ENCODE measurements around the gene PRKD3.

The PRKD3 gene
- 55.3 to 56.9 (median 56.3) reads per million in 3 donors for total RNA-seq

DNA sequence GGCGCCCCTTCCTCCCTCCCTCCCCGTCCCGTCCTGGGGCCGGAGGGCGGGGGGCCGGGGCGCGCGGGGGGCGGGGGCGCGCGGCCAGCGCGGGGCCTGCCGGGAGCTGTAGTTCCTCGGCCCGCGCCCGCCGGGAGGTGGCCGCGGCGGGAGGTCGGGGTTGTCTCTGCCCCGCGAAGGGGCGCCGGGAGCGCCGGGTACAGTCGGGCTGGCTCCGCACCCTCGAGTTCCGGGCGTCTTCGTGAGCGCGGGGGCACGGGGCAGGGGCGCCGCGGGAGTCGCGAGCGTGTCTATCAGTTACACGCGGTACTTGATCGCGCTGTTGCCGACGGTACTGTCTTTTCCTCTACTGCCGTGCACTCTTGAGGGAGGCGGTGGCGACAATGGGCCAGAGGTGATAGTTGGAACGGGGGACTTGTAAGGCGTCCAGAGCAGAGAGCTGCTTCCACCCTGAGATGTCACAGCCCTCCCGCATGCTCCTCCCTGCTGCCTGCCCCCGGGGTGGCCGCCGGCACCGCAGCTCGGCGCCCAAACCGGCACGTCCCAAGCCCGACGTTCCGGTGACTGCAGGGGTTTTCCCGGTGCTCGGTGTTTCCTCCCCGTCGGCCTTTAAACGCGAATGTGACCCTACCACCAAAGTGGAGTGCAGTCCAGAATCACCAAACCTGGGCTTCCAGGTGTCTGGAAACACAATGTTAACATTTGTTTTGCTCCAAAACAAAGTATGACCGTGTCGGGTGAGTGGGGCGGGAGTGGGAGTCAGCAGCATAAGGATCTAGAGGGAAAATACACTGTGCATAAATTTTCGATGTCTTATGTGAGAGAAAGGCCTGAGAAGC lies at the start of gene PRKD3:
Gene PRKD3, minus strand, starts transcription at position 48 of the 839 bp plus-strand sequence. CDS start 8,309 bp downstream, outside the sequence.
- no peaks in the 10 kb centered on the region for H3K27me3 ChIP-seq (replicated peaks; ENCODE audit: control insufficient read depth, insufficient read depth, low read length, poor library complexity, severe bottlenecking)
- H3K36me3 ChIP-seq (ENCODE audit: control insufficient read depth, insufficient read depth, low read length), result no peaks in the 10 kb centered on the region
- H3K4me3 ChIP-seq (ENCODE audit: insufficient read depth, low read depth, low read length, poor library complexity, severe bottlenecking), result peak within 1 kb of the TSS; percentile 89
- H3K27ac ChIP-seq (ENCODE audit: insufficient read depth, low read length, poor library complexity, severe bottlenecking), result peak within 1 kb of the TSS; percentile 63
- peak; percentile 44 to 51 (median 45) for DNase-seq
- H3K4me1 ChIP-seq (ENCODE audit: control insufficient read depth, insufficient read depth, low read length, poor library complexity, severe bottlenecking), result peaks cover 10% of the 10 kb centered on the region
- H3K9me3 ChIP-seq (ENCODE audit: control insufficient read depth, low read length), result no peaks in the 10 kb centered on the region

DNA sequence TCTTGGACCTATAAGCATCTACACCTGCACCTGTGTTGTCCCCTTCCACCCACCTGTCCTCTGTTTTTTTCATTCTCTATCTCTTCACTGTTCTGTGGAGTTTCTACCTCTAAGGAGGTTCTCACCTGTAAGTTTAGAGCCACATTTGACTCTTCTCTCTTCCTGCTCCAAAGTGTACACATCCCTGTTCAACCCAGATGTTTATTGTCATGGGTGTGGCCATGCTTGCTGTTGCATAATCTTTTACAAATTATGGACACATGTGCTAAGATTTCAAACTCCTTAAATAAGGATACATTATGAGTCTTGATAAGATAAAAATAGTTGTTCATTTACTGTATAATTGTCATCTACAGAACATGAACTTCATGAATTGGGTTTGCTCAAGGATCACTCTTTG lies 47.4 kb upstream of the PRKD3 start:
- H3K27me3 ChIP-seq (replicated peaks; ENCODE audit: control insufficient read depth, insufficient read depth, low read length, poor library complexity, severe bottlenecking), result peaks cover 9% of the 10 kb centered on the region
- H3K36me3 ChIP-seq (ENCODE audit: control insufficient read depth, insufficient read depth, low read length), result no peaks in the 10 kb centered on the region

GRCh38 chr2:37370666-37371065 lies 46.0 kb upstream of the PRKD3 start:
- no peaks in the 10 kb centered on the region for H3K36me3 ChIP-seq (ENCODE audit: control insufficient read depth, insufficient read depth, low read length)
- H3K4me3 ChIP-seq (ENCODE audit: insufficient read depth, low read depth, low read length, poor library complexity, severe bottlenecking), result no peak overlapping the region
- H3K9me3 ChIP-seq (ENCODE audit: control insufficient read depth, low read length), result no peaks in the 10 kb centered on the region
- H3K4me1 ChIP-seq (ENCODE audit: control insufficient read depth, insufficient read depth, low read length, poor library complexity, severe bottlenecking), result peaks cover 20% of the 10 kb centered on the region
- DNase-seq, result no peak
- peaks cover 9% of the 10 kb centered on the region for H3K27me3 ChIP-seq (replicated peaks; ENCODE audit: control insufficient read depth, insufficient read depth, low read length, poor library complexity, severe bottlenecking)
- H3K27ac ChIP-seq (ENCODE audit: insufficient read depth, low read length, poor library complexity, severe bottlenecking), result no peak overlapping the region

More for the DNA sequence above, 47.4 kb upstream of the PRKD3 start:
- Histone ChIP-seq H3K9me3 (ENCODE audit: control insufficient read depth, low read length) (no peaks in the 10 kb centered on the region), H3K27ac (ENCODE audit: insufficient read depth, low read length, poor library complexity, severe bottlenecking) (no peak overlapping the region), H3K4me3 (ENCODE audit: insufficient read depth, low read depth, low read length, poor library complexity, severe bottlenecking) (no peak overlapping the region), H3K4me1 (ENCODE audit: control insufficient read depth, insufficient read depth, low read length, poor library complexity, severe bottlenecking) (peaks cover 24% of the 10 kb centered on the region)
- no peak for DNase-seq

- Histone ChIP-seq H3K36me3 (ENCODE audit: control insufficient read depth, insufficient read depth, low read length) (no peaks in the 10 kb centered on the region), H3K9me3 (ENCODE audit: control insufficient read depth, low read length) (no peaks in the 10 kb centered on the region), H3K4me1 (ENCODE audit: control insufficient read depth, insufficient read depth, low read length, poor library complexity, severe bottlenecking) (peaks cover 20% of the 10 kb centered on the region), H3K27me3 (replicated peaks; ENCODE audit: control insufficient read depth, insufficient read depth, low read length, poor library complexity, severe bottlenecking) (peaks cover 3% of the 10 kb centered on the region), H3K27ac (ENCODE audit: insufficient read depth, low read length, poor library complexity, severe bottlenecking) (no peak overlapping the region), H3K4me3 (ENCODE audit: insufficient read depth, low read depth, low read length, poor library complexity, severe bottlenecking) (no peak overlapping the region)
- no peak for DNase-seq
Observed at GRCh38 chr2:37367984-37368383, 43.4 kb upstream of the PRKD3 start.

DNA sequence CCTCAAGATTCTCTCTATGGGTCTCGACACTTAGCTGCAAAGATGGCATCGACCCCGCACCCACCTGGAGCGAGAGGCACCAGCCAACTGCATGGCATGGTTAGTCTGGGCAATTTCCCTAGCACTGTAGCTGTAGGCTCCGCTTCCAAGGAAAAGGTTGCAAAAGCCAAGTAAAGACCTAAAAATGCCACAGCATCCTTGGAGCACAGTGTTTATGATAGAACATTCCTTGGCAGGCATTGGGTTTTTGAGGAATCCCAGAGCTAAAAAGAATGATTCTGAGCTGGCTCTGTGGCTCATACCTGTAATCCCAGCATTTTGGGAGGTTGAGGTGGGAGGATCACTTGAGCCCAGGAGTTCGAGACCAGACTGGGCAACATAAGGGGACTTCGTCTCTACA lies 42.7 kb upstream of the PRKD3 start:
- Histone ChIP-seq H3K27me3 (replicated peaks; ENCODE audit: control insufficient read depth, insufficient read depth, low read length, poor library complexity, severe bottlenecking) (peaks cover 3% of the 10 kb centered on the region), H3K9me3 (ENCODE audit: control insufficient read depth, low read length) (no peaks in the 10 kb centered on the region), H3K36me3 (ENCODE audit: control insufficient read depth, insufficient read depth, low read length) (no peaks in the 10 kb centered on the region), H3K4me3 (ENCODE audit: insufficient read depth, low read depth, low read length, poor library complexity, severe bottlenecking) (no peak overlapping the region), H3K27ac (ENCODE audit: insufficient read depth, low read length, poor library complexity, severe bottlenecking) (no peak overlapping the region), H3K4me1 (ENCODE audit: control insufficient read depth, insufficient read depth, low read length, poor library complexity, severe bottlenecking) (peaks cover 20% of the 10 kb centered on the region)
- DNase-seq, result no peak

- Histone ChIP-seq H3K27me3 (replicated peaks; ENCODE audit: control insufficient read depth, insufficient read depth, low read length, poor library complexity, severe bottlenecking) (peaks cover 3% of the 10 kb centered on the region), H3K4me1 (ENCODE audit: control insufficient read depth, insufficient read depth, low read length, poor library complexity, severe bottlenecking) (peaks cover 20% of the 10 kb centered on the region), H3K27ac (ENCODE audit: insufficient read depth, low read length, poor library complexity, severe bottlenecking) (no peak overlapping the region), H3K36me3 (ENCODE audit: control insufficient read depth, insufficient read depth, low read length) (no peaks in the 10 kb centered on the region), H3K4me3 (ENCODE audit: insufficient read depth, low read depth, low read length, poor library complexity, severe bottlenecking) (no peak overlapping the region), H3K9me3 (ENCODE audit: control insufficient read depth, low read length) (no peaks in the 10 kb centered on the region)
- no peak for DNase-seq
Observed at GRCh38 chr2:37366773-37367172, 42.1 kb upstream of the PRKD3 start.

DNA sequence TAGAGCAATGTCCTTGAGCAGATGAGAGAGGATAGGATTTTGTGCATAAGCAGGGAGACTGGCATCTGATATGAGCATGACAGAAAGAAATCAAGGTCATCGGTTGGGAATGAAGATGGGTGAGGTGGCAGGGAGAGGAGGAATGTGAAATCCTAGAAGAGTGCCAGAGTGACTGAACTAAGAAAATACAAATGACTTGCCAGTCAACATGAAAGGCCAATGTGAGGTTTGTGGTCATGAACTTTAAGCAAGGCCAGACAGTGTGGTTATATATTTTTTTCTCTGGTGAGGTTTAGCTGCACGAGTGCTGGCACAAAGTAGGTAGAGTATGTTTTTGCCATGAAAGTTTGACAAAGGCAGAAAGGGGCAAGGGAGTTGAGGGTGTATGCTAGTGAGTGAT lies 41.0 kb upstream of the PRKD3 start:
- Histone ChIP-seq H3K27me3 (replicated peaks; ENCODE audit: control insufficient read depth, insufficient read depth, low read length, poor library complexity, severe bottlenecking) (peaks cover 5% of the 10 kb centered on the region), H3K4me1 (ENCODE audit: control insufficient read depth, insufficient read depth, low read length, poor library complexity, severe bottlenecking) (peaks cover 20% of the 10 kb centered on the region), H3K36me3 (ENCODE audit: control insufficient read depth, insufficient read depth, low read length) (no peaks in the 10 kb centered on the region), H3K4me3 (ENCODE audit: insufficient read depth, low read depth, low read length, poor library complexity, severe bottlenecking) (no peak overlapping the region), H3K9me3 (ENCODE audit: control insufficient read depth, low read length) (no peaks in the 10 kb centered on the region), H3K27ac (ENCODE audit: insufficient read depth, low read length, poor library complexity, severe bottlenecking) (no peak overlapping the region)
- no peak for DNase-seq

DNA sequence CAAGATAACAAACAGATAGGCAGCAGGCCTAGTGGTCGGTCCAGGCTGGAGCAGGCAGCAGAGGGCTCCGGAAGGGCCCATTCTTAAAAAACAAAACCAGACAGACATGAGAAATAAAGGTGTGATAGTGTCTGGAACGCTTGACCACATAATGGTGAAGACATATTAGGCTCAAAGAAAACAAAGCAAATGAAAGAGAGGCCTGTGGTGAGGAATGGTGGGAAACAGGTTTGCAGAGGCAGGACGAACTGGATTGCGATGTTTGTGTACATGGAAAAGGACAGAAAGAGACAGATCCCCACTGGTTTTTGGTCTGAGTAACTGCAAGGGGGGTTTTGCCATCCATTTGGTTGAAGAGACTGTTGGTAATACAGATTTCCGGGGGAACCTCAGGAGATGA lies 39.7 kb upstream of the PRKD3 start:
- peaks cover 20% of the 10 kb centered on the region for H3K4me1 ChIP-seq (ENCODE audit: control insufficient read depth, insufficient read depth, low read length, poor library complexity, severe bottlenecking)
- peaks cover 5% of the 10 kb centered on the region for H3K27me3 ChIP-seq (replicated peaks; ENCODE audit: control insufficient read depth, insufficient read depth, low read length, poor library complexity, severe bottlenecking)
- no peaks in the 10 kb centered on the region for H3K36me3 ChIP-seq (ENCODE audit: control insufficient read depth, insufficient read depth, low read length)
- no peak for DNase-seq
- H3K4me3 ChIP-seq (ENCODE audit: insufficient read depth, low read depth, low read length, poor library complexity, severe bottlenecking), result no peak overlapping the region
- H3K27ac ChIP-seq (ENCODE audit: insufficient read depth, low read length, poor library complexity, severe bottlenecking), result no peak overlapping the region
- H3K9me3 ChIP-seq (ENCODE audit: control insufficient read depth, low read length), result no peaks in the 10 kb centered on the region

DNA sequence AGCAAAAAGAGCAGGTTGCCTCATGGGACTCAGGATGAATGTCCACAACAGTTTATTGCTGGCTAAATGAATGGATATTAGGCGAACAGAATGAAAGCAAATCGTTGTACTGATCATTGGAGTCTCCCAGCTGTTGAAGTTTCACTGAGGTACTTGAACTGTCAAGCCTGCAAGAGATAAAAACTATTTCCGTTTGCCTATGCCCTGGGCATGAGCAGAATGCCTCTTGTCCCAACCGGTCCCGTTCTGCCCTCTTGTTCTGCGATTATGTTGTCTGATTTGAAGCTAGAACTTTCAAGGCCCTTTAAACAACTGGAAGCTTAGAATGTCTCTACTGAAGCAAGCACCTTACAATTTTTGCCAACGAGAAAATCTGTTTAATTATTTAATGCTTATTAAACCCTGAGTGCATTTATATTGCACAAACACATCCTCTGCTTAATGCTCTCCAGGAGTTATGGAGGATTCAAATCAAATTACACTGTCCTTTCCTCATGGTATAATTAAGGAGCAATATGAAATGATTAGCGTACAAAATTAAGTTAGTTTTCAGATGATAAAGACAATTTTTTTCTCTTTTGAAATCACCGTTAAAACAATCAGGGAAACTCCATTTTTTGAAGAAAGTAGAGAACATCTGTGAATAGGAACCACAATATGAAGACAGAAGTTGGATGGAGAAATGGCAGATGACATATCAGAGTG lies 37.5 kb upstream of the PRKD3 start:
- Histone ChIP-seq H3K36me3 (ENCODE audit: control insufficient read depth, insufficient read depth, low read length) (no peaks in the 10 kb centered on the region), H3K4me3 (ENCODE audit: insufficient read depth, low read depth, low read length, poor library complexity, severe bottlenecking) (no peak overlapping the region), H3K9me3 (ENCODE audit: control insufficient read depth, low read length) (no peaks in the 10 kb centered on the region), H3K27me3 (replicated peaks; ENCODE audit: control insufficient read depth, insufficient read depth, low read length, poor library complexity, severe bottlenecking) (peaks cover 2% of the 10 kb centered on the region), H3K27ac (ENCODE audit: insufficient read depth, low read length, poor library complexity, severe bottlenecking) (no peak overlapping the region), H3K4me1 (ENCODE audit: control insufficient read depth, insufficient read depth, low read length, poor library complexity, severe bottlenecking) (peaks cover 7% of the 10 kb centered on the region)
- DNase-seq, result no peak

DNA sequence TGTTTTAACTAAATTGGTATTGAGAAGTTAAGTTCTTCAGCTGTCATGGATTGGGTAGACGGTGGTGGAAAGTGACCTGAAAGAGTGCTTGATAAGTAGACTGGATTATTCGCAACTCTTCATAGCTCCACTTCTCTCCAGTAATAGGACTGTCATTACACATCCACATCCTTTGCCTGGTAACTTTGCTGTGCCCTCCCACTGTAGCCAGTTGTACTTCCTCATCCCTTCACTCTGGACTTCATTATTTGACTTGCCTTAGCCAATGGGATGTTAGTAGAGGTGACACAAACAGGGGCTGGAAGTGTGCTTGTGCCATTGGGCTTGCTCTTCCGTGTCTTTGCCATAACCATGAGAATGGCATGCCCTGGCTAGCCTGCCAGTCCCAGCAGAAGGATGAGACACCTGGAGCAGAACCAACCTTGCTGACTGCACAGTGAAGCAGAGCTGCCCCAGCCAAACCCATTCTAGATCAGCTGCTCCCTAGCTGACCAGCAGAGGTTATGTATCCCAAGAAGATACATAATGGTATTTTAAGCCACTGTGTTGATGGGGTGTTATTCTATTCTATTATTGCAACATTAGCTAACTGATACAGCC lies 36.7 kb upstream of the PRKD3 start:
- Histone ChIP-seq H3K27me3 (replicated peaks; ENCODE audit: control insufficient read depth, insufficient read depth, low read length, poor library complexity, severe bottlenecking) (peaks cover 2% of the 10 kb centered on the region), H3K9me3 (ENCODE audit: control insufficient read depth, low read length) (no peaks in the 10 kb centered on the region), H3K36me3 (ENCODE audit: control insufficient read depth, insufficient read depth, low read length) (no peaks in the 10 kb centered on the region), H3K27ac (ENCODE audit: insufficient read depth, low read length, poor library complexity, severe bottlenecking) (no peak overlapping the region), H3K4me3 (ENCODE audit: insufficient read depth, low read depth, low read length, poor library complexity, severe bottlenecking) (no peak overlapping the region), H3K4me1 (ENCODE audit: control insufficient read depth, insufficient read depth, low read length, poor library complexity, severe bottlenecking) (no peaks in the 10 kb centered on the region)
- no peak for DNase-seq
